Loucy (cell line): ENCODE results near the gene C7.

Experiments
- EZH2phosphoT487 ChIP-seq: fragments of 200-600 bp; IDR thresholded peaks from 2 replicates; pipeline ENCODE4 v1.6.1; 2018; ENCODE audit warnings: antibody characterized with exemption, mild to moderate bottlenecking, moderate library complexity, borderline replicate concordance
- TF ChIP-seq, protein P1 (sequence below): fragments of 200-600 bp; sonication (generic); conservative IDR thresholded peaks from 2 replicates; pipeline ENCODE4 v1.5.1; 2014; ENCODE audit warnings: mild to moderate bottlenecking, antibody characterized with exemption, low read length

DNA sequence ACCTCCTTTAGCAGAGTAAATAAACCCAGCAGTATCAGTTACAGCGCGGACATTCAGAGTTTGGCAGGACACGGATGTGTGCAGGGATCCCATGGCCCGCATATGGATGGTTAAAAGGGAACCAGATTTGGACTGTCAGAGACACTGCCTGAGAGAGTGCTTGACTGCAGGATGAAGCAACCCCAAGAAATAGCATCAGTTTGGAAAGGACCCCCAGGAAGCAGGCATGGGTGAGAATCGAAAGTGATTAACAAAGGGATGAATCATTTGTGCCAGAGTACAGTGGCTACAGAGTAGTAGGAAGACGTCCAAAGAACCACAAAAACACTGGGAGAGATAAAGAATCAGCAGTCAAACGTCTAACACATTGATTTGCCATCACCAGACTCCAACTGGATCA is 5.5 kb downstream of the C7 start:
- TF ChIP-seq, protein P1, sequence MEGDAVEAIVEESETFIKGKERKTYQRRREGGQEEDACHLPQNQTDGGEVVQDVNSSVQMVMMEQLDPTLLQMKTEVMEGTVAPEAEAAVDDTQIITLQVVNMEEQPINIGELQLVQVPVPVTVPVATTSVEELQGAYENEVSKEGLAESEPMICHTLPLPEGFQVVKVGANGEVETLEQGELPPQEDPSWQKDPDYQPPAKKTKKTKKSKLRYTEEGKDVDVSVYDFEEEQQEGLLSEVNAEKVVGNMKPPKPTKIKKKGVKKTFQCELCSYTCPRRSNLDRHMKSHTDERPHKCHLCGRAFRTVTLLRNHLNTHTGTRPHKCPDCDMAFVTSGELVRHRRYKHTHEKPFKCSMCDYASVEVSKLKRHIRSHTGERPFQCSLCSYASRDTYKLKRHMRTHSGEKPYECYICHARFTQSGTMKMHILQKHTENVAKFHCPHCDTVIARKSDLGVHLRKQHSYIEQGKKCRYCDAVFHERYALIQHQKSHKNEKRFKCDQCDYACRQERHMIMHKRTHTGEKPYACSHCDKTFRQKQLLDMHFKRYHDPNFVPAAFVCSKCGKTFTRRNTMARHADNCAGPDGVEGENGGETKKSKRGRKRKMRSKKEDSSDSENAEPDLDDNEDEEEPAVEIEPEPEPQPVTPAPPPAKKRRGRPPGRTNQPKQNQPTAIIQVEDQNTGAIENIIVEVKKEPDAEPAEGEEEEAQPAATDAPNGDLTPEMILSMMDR, result no peak
- TF ChIP-seq EZH2phosphoT487, result no peak
